Neural progenitor cell (in vitro differentiated cells): ENCODE data around the gene PAPPA2.

Source experiments
- CTCF ChIP-seq: fragments of 200-600 bp; sonication (generic); IDR thresholded peaks from 2 replicates; pipeline ENCODE4 v1.5.1; 2017; ENCODE audit warnings: antibody characterized with exemption, mild to moderate bottlenecking
- EZH2 ChIP-seq: fragments of 200-600 bp; sonication (generic); IDR thresholded peaks from 2 replicates; pipeline ENCODE4 v1.6.1; 2017; ENCODE audit warnings: antibody characterized with exemption, mild to moderate bottlenecking, moderate library complexity
- EZH2phosphoT487 ChIP-seq: fragments of 200-600 bp; sonication (generic); IDR thresholded peaks from 2 replicates; pipeline ENCODE4 v1.6.1; 2017; ENCODE audit warnings: antibody characterized with exemption

- TF ChIP-seq CTCF (no peak), EZH2phosphoT487 (no peak), EZH2 (no peak)
Observed at GRCh38 chr1:176839216-176839615, 376.2 kb downstream of the PAPPA2 start.
